OCI-LY1 (cell line): ENCODE measurements around the gene OVOL1.
"Not testable (repeated sequence)": the region's sequence is repeated elsewhere in the genome, so short reads cannot be mapped to it uniquely, and the experiment has no call there.

Source experiments
- H2AFZ ChIP-seq: fragments of 200-600 bp; sonication (generic), shearing (Covaris generic); 2 replicates; pipeline ENCODE4 v1.6.0; 2014; ENCODE audit warnings: antibody characterized with exemption, mild to moderate bottlenecking, low read length
- H3F3A ChIP-seq: fragments of 200-600 bp; sonication (generic), shearing (Covaris generic); 2 replicates; pipeline ENCODE4 v1.6.0; 2014; ENCODE audit warnings: mild to moderate bottlenecking, antibody characterized with exemption, low read length, moderate library complexity; ENCODE audit not compliant: insufficient read depth
- H3K27ac ChIP-seq: fragments of 200-600 bp; sonication (generic); 2 replicates; pipeline ENCODE4 v1.5.1; 2014; ENCODE audit warnings: low read length, mixed run types, mild to moderate bottlenecking, low read depth; ENCODE audit not compliant: poor library complexity, severe bottlenecking
- H3K27me3 ChIP-seq: fragments of 200-600 bp; sonication (generic); 2 replicates; pipeline ENCODE4 v1.6.0; 2014; ENCODE audit warnings: antibody characterized with exemption, mild to moderate bottlenecking, low read length, moderate library complexity; ENCODE audit not compliant: insufficient read depth
- H3K36me3 ChIP-seq: fragments of 200-600 bp; sonication (generic); 2 replicates; pipeline ENCODE4 v1.6.1; 2014; ENCODE audit warnings: mild to moderate bottlenecking, antibody characterized with exemption, low read length, moderate library complexity, mixed read lengths; ENCODE audit not compliant: insufficient read depth
- H3K4me1 ChIP-seq: fragments of 200-600 bp; sonication (generic); 2 replicates; pipeline ENCODE4 v1.5.1; 2014; ENCODE audit warnings: mild to moderate bottlenecking, low read length, moderate library complexity; ENCODE audit not compliant: insufficient read depth, severe bottlenecking
- H3K4me2 ChIP-seq: fragments of 200-600 bp; sonication (generic), shearing (Covaris generic); 2 replicates; pipeline ENCODE4 v1.6.1; 2014; ENCODE audit warnings: low read length
- H3K4me3 ChIP-seq: fragments of 200-600 bp; sonication (generic); 2 replicates; pipeline ENCODE4 v1.5.1; 2014; ENCODE audit warnings: low read length, low read depth, mild to moderate bottlenecking, mixed read lengths; ENCODE audit not compliant: poor library complexity, severe bottlenecking
- H3K79me2 ChIP-seq: fragments of 200-600 bp; shearing (Covaris generic); 2 replicates; pipeline ENCODE4 v1.6.1; 2016; ENCODE audit warnings: mixed run types, low read length, mixed read lengths; ENCODE audit not compliant: insufficient read depth
- H3K9ac ChIP-seq: fragments of 200-600 bp; sonication (generic), shearing (Covaris generic); 2 replicates; pipeline ENCODE4 v1.6.1; 2014; ENCODE audit warnings: mild to moderate bottlenecking, low read length, mixed read lengths
- H3K9me2 ChIP-seq: fragments of 200-600 bp; sonication (generic), shearing (Covaris generic); 2 replicates; pipeline ENCODE4 v1.6.1; 2014; ENCODE audit warnings: low read depth, mild to moderate bottlenecking, low read length, mixed read lengths
- H3K9me3 ChIP-seq: fragments of 200-600 bp; shearing (Covaris generic); 2 replicates; pipeline ENCODE4 v1.6.1; 2014; ENCODE audit warnings: low read length, mixed read lengths
- H4K20me1 ChIP-seq: fragments of 200-600 bp; sonication (generic), shearing (Covaris generic); 2 replicates; pipeline ENCODE4 v1.6.0; 2016; ENCODE audit warnings: mild to moderate bottlenecking, low read length; ENCODE audit not compliant: insufficient read depth
- EZH2 ChIP-seq: fragments of 200-600 bp; sonication (generic), shearing (Covaris generic); IDR thresholded peaks from 2 replicates; pipeline ENCODE4 v1.8.0; 2017; ENCODE audit warnings: borderline replicate concordance, mixed run types, mild to moderate bottlenecking, antibody characterized with exemption, low read length, moderate library complexity, mixed read lengths
- TF ChIP-seq, protein P1 (sequence below): fragments of 200-600 bp; sonication (generic), shearing (Covaris generic); IDR thresholded peaks from 2 replicates; pipeline ENCODE4 v1.5.1; 2017; ENCODE audit warnings: mild to moderate bottlenecking, antibody characterized with exemption, low read length, moderate library complexity, mixed read lengths

Gene OVOL1

DNA sequence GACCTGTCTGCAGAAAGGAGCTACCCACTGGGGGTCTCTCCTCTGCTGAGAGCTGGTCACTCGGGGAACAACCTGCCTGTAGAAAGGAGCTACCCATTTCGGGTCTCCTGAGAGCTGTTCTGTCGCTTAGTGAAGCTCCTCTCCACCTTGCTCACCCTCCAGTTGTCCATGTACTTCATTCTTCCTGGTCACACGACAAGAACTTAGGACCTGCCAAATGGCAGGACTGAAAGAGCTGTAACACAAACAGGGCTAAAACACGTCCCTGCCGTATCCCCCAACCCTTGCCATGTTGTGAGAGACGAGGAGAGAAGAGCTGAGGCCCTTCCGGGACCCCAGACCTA lies 42.2 kb upstream of the OVOL1 start:
- H3K9me2 ChIP-seq = no peaks in the 10 kb centered on the region
- H3K4me2 ChIP-seq = no peak overlapping the region
- TF ChIP-seq EZH2 = no peak
- TF ChIP-seq, protein P1, sequence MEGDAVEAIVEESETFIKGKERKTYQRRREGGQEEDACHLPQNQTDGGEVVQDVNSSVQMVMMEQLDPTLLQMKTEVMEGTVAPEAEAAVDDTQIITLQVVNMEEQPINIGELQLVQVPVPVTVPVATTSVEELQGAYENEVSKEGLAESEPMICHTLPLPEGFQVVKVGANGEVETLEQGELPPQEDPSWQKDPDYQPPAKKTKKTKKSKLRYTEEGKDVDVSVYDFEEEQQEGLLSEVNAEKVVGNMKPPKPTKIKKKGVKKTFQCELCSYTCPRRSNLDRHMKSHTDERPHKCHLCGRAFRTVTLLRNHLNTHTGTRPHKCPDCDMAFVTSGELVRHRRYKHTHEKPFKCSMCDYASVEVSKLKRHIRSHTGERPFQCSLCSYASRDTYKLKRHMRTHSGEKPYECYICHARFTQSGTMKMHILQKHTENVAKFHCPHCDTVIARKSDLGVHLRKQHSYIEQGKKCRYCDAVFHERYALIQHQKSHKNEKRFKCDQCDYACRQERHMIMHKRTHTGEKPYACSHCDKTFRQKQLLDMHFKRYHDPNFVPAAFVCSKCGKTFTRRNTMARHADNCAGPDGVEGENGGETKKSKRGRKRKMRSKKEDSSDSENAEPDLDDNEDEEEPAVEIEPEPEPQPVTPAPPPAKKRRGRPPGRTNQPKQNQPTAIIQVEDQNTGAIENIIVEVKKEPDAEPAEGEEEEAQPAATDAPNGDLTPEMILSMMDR = no peak
- peaks cover 19% of the 10 kb centered on the region; the same call in 1 of the 2 replicates for H3K27me3 ChIP-seq
- H3K4me3 ChIP-seq = no peak overlapping the region
- H3K36me3 ChIP-seq = no peaks in the 10 kb centered on the region; the same call in 1 of the 2 replicates
- no peaks in the 10 kb centered on the region for H3K9me3 ChIP-seq
- H4K20me1 ChIP-seq = no peaks in the 10 kb centered on the region
- H3K79me2 ChIP-seq = no peaks in the 10 kb centered on the region
- no peak overlapping the region for H3K27ac ChIP-seq
- no peak overlapping the region for H3K9ac ChIP-seq
- H2AFZ ChIP-seq = no peak overlapping the region
- H3F3A ChIP-seq = no peaks in the 10 kb centered on the region
- H3K4me1 ChIP-seq = no peaks in the 10 kb centered on the region

DNA sequence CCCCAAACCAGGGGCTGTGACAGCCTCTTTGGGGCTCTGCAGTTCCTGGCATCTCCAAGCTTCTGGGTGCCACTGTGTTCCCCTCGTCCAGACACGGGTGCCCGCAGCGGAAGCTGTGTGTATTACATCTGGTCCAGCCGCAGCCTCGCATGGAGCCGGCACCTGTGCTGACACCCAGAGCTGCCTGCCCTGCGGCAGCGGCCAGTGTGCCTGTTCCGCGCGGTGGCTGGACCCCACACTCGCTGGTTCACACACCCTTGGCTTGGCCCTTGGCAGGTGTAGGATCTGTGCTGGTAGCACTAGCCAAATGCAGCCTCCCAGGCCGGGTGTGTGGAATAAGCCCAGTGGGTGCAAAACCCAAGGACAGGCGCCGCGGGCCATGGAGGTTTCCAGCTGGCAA lies 41.8 kb upstream of the OVOL1 start:
- no peak overlapping the region for H3K9ac ChIP-seq
- no peaks in the 10 kb centered on the region for H3K79me2 ChIP-seq
- H3K36me3 ChIP-seq = no peaks in the 10 kb centered on the region; the same call in 1 of the 2 replicates
- H4K20me1 ChIP-seq = no peaks in the 10 kb centered on the region
- no peaks in the 10 kb centered on the region for H3K9me2 ChIP-seq
- no peak overlapping the region for H3K4me3 ChIP-seq
- no peak overlapping the region for H3K27ac ChIP-seq
- TF ChIP-seq EZH2 = no peak
- TF ChIP-seq, protein P1 = no peak
- H3K4me1 ChIP-seq = no peaks in the 10 kb centered on the region
- no peak overlapping the region for H2AFZ ChIP-seq
- no peaks in the 10 kb centered on the region for H3F3A ChIP-seq
- peaks cover 19% of the 10 kb centered on the region; the same call in 1 of the 2 replicates for H3K27me3 ChIP-seq
- H3K4me2 ChIP-seq = no peak overlapping the region
- H3K9me3 ChIP-seq = no peaks in the 10 kb centered on the region

DNA sequence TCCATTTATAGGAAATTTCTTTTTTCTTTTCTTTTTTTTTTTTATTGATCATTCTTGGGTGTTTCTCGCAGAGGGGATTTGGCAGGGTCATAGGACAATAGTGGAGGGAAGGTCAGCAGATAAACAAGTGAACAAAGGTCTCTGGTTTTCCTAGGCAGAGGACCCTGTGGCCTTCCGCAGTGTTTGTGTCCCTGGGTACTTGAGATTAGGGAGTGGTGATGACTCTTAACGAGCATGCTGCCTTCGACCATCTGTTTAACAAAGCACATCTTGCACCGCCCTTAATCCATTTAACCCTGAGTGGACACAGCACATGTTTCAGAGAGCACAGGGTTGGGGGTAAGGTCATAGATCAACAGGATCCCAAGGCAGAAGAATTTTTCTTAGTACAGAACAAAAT lies 24.7 kb upstream of the OVOL1 start:
- H3K79me2 ChIP-seq, H3K27ac ChIP-seq, H3K4me1 ChIP-seq, H3K9me3 ChIP-seq, H3K9ac ChIP-seq, H3K27me3 ChIP-seq, H4K20me1 ChIP-seq, H3K4me3 ChIP-seq, H3K36me3 ChIP-seq, H2AFZ ChIP-seq, H3K9me2 ChIP-seq, H3K4me2 ChIP-seq, H3F3A ChIP-seq: not testable (repeated sequence)

DNA sequence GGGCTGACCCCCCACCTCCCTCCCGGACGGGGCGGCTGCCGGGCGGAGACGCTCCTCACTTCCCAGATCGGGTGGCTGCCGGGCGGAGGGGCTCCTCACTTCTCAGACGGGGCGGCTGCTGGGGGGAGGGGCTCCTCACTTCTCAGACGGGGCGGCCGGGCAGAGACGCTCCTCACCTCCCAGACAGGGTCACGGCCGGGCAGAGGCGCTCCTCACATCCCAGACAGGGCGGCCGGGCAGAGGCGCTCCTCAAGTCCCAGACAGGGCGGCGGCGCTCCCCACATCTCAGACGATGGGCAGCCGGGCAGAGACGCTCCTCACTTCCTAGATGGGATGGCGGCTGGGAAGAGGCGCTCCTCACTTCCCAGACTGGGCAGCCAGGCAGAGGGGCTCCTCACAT lies 24.0 kb upstream of the OVOL1 start:
- not testable (repeated sequence) for H3F3A ChIP-seq, H3K27ac ChIP-seq, H3K4me2 ChIP-seq, H3K27me3 ChIP-seq, H2AFZ ChIP-seq, H3K79me2 ChIP-seq, H3K4me1 ChIP-seq, H4K20me1 ChIP-seq, H3K9me2 ChIP-seq, H3K36me3 ChIP-seq, H3K9me3 ChIP-seq, H3K4me3 ChIP-seq, H3K9ac ChIP-seq
